ENCODE measurements around the gene LCA5.

GRCh38 chr6:79571030-79571367 is 33.8 kb upstream of the LCA5 start:
- TF ChIP-seq CTCF (IDR thresholded peaks at IDR 0.05) (peak in 1 of 5 experiments; percentile 12), POLR2A (IDR thresholded peaks at IDR 0.05) (no peak)
